Breast epithelium (tissue), 3 donors: ENCODE results near the gene GNAT2.

Source experiments
- POLR2A ChIP-seq: fragments of 450-650 bp; IDR thresholded peaks from one replicate; pipeline ENCODE4 v1.6.1; 2016; ENCODE audit warnings: antibody characterized with exemption, mild to moderate bottlenecking, moderate library complexity
- TF ChIP-seq, protein P1 (sequence below), 3 donors: fragments of 450-650 bp; IDR thresholded peaks; one replicate each; pipeline ENCODE4 v1.5.1; 2016 to 2017; ENCODE audit warnings: antibody characterized with exemption in 3 of 3, mild to moderate bottlenecking in 3 of 3, moderate library complexity in 3 of 3

DNA sequence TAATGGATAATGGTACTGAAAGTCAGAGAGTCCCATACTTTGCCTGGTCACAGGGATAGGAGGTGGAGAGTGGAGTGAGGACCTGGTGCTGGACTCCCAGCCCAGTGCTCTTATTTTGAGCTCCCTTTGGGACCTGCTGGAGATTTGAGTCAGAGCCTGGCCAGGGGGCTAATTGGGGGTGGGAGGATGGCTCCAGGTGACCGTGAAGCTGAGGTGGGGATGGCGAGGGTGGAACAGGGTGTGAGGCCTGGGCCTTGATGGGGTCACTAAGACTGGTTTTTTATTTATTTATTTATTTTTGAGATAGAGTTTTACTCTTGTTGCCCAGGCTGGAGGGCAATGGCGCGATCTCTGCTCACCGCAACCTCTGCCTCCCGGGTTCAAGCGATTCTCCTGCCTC lies 18.0 kb upstream of the GNAT2 start:
- TF ChIP-seq, protein P1, sequence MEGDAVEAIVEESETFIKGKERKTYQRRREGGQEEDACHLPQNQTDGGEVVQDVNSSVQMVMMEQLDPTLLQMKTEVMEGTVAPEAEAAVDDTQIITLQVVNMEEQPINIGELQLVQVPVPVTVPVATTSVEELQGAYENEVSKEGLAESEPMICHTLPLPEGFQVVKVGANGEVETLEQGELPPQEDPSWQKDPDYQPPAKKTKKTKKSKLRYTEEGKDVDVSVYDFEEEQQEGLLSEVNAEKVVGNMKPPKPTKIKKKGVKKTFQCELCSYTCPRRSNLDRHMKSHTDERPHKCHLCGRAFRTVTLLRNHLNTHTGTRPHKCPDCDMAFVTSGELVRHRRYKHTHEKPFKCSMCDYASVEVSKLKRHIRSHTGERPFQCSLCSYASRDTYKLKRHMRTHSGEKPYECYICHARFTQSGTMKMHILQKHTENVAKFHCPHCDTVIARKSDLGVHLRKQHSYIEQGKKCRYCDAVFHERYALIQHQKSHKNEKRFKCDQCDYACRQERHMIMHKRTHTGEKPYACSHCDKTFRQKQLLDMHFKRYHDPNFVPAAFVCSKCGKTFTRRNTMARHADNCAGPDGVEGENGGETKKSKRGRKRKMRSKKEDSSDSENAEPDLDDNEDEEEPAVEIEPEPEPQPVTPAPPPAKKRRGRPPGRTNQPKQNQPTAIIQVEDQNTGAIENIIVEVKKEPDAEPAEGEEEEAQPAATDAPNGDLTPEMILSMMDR (IDR thresholded peaks at IDR 0.05) = no peak
- no peak for TF ChIP-seq POLR2A
